Motor neuron (in vitro differentiated cells): ENCODE results near the gene HHAT. TPM values are rescaled to one million over a fixed set of nuclear protein-coding genes. Genes with fewer than 3 reads are reported as not detected.

Source experiments
- ATAC-seq, 8 experiments: fragments of 200-7000 bp; cut with Tn5 transposase; replicated peaks in 6 of 8; 2 replicates each; pipeline ENCODE4 v1.8.0; 2021; ENCODE audit warnings: mild to moderate bottlenecking in 8 of 8, moderate library complexity in 8 of 8
- H3K27ac ChIP-seq, 2 donors: fragments of 250-450 bp; sonication (Bioruptor Pico); 2 replicates each; pipeline ENCODE4 v1.9.0; 2021; ENCODE audit warnings: antibody characterized with exemption in 2 of 2, mild to moderate bottlenecking in 2 of 2, moderate library complexity in 1 of 2
- H3K4me1 ChIP-seq, 2 donors: fragments of 250-450 bp; sonication (Bioruptor Pico); replicated peaks in 1 of 2; 2 replicates each; pipeline ENCODE4 v1.6.1; 2021; ENCODE audit warnings: antibody characterized with exemption in 2 of 2, mild to moderate bottlenecking in 2 of 2, moderate library complexity in 1 of 2
- H3K4me3 ChIP-seq, 5 donors: fragments of 250-450 bp; sonication (Bioruptor Pico); 2 replicates each; pipeline ENCODE4 v1.9.0; 2021; ENCODE audit warnings: antibody characterized with exemption in 5 of 5, mild to moderate bottlenecking in 5 of 5, moderate library complexity in 4 of 5
- WGBS, 10 experiments: fragments of 450-650 bp; shearing (Covaris generic); methylation state at CpG; one replicate each; pipeline ENCODE4 v1.0.0; 2022; 5-methylcytosine and 5-hydroxymethylcytosine counted together
- in situ Hi-C, 9 experiments: fragments of 400-800 bp; cut with MboI; loops; one replicate each; pipeline ENCODE4 v1.15.0; 2021; ENCODE audit warnings: low sequenced_read_pairs in 9 of 9, low pct_unique_long_range_greater_than_20kb in 2 of 9; ENCODE audit not compliant: unreplicated experiment in 9 of 9
- total RNA-seq, 8 experiments: library from RNA; unstranded; fragments of 300-600 nt; gene quantifications; 2 replicates each; pipeline versions ENCODE4 v1.2.3 to v1.2.4, GENCODE V29; 2022

HHAT gene
- total RNA-seq, 8 experiments from 2014 or later = 3.9 to 128 (median 7.8) TPM

GRCh38 chr1:210594605-210595004 lies 265.9 kb downstream of the HHAT start:
- Histone ChIP-seq H3K4me1 (peaks cover 1 to 8% of the 10 kb centered on the region in 2 donors), H3K4me3 (no peak overlapping the region), H3K27ac (no peak overlapping the region)
- no peak for ATAC-seq
- WGBS, 10 experiments = 22 to 100% (median 50%) methylated on average over 1 to 3 of the region's 3 CpGs
- in situ Hi-C loops = loop anchor here in 6 of 9 experiments (25.0 kb wide), 4 partner anchors 93 to 543 kb away; partner anchors contain the start of gene KCNH1 (in 5 of the 6)

DNA sequence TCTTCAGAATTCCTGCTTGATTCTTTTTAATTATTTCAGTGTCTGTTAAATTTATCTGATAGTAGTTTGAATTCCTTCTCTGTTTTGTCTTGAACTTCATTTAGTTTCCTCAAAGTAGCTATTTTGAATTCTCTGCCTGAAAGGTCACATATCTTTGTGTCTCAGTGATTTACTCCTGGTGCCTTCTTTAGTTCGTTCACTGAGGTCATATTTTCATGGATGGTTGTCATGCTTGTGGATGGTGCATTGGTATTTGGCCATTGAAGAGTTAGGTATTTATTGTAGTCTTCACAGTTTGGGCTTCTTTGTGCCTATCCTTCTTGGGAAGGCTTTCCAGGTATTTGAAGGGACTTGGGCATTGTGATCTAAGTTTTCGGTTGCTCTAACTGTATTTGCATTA lies 267.9 kb downstream of the HHAT start:
- in situ Hi-C loops = loop anchor here in 6 of 9 experiments (25.0 kb wide), 4 partner anchors 91 to 541 kb away; partner anchors contain the start of gene KCNH1 (in 5 of the 6)
- H3K4me1 ChIP-seq = peaks cover 8 to 21% of the 10 kb centered on the region in 2 donors
- ATAC-seq = no peak
- H3K27ac ChIP-seq = no peak overlapping the region
- H3K4me3 ChIP-seq = no peak overlapping the region
- 63 to 100% (median 86%) methylated on average over 1 to 2 of the region's 2 CpGs for WGBS, 10 experiments

GRCh38 chr1:210597555-210598134 lies 268.9 kb downstream of the HHAT start:
- peak; percentile 82 to 99 (median 94) for ATAC-seq
- in situ Hi-C loops = loop anchor here in 6 of 9 experiments (25.0 kb wide), 4 partner anchors 90 to 540 kb away; partner anchors contain the start of gene KCNH1 (in 5 of the 6)
- H3K4me1 ChIP-seq = peaks cover 8 to 21% of the 10 kb centered on the region in 2 donors
- 0 to 71% (median 40%) methylated on average over 1 of the region's 1 CpG; no CpG with 5 or more reads in 5 of the 10 experiments for WGBS, 10 experiments
- no peak overlapping the region for H3K27ac ChIP-seq
- H3K4me3 ChIP-seq = no peak overlapping the region

GRCh38 chr1:210598135-210598652 lies 269.5 kb downstream of the HHAT start:
- Histone ChIP-seq H3K27ac (no peak overlapping the region), H3K4me3 (no peak overlapping the region), H3K4me1 (peaks cover 8 to 21% of the 10 kb centered on the region in 2 donors)
- in situ Hi-C loops = loop anchor here in 6 of 9 experiments (25.0 kb wide), 4 partner anchors 89 to 539 kb away; partner anchors contain the start of gene KCNH1 (in 5 of the 6)
- peak; percentile 25 to 75 (median 68) for ATAC-seq
- WGBS, 10 experiments = 50 to 83% (median 68%) methylated on average over 1 to 3 of the region's 3 CpGs; no CpG with 5 or more reads in 6 of the 10 experiments

- in situ Hi-C loops = loop anchor here in 1 of 9 experiments (10.0 kb wide), 1 partner anchor 534 kb away; the partner anchor contains the start of gene KCNH1
- Histone ChIP-seq H3K4me1 (peaks cover 8 to 21% of the 10 kb centered on the region in 2 donors), H3K4me3 (no peak overlapping the region), H3K27ac (no peak overlapping the region)
- 0 to 69% (median 50%) methylated on average over 1 to 5 of the region's 5 CpGs for WGBS, 10 experiments
- peak in 6 of 8 experiments; percentile 45 to 66 (median 56) for ATAC-seq
These were observed 271.9 kb downstream of the HHAT start for GRCh38 chr1:210600421-210601159.

DNA sequence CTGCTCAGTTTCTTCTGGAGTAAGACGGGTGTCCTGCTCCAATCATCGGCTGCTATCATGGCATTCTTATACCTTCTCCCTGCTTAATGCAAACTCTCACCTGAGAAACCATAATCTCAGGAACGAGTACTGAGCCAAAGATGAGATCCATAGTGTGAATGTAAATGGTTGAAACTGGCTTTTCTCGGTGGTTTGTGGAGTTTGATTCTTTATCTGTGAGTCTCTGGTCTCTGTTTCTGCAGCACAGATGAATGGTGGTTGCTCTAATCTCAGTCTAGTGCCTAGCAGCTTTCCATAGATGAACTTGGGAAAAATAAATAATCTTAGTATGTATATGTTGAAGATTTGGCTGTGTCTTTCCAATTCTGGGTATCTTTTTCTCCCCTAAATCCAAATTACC lies 274.4 kb downstream of the HHAT start:
- no peak overlapping the region for H3K27ac ChIP-seq
- peaks cover under 1 to 21% of the 10 kb centered on the region in 2 donors for H3K4me1 ChIP-seq
- WGBS, 10 experiments = 0 to 100% (median 70%) methylated on average over 1 to 4 of the region's 4 CpGs; no CpG with 5 or more reads in 2 of the 10 experiments
- H3K4me3 ChIP-seq = no peak overlapping the region
- in situ Hi-C loops = loop anchor here in 1 of 9 experiments (10.0 kb wide), 1 partner anchor 532 kb away; the partner anchor contains the start of gene KCNH1
- peak in 1 of 8 experiments; percentile 11 for ATAC-seq

DNA sequence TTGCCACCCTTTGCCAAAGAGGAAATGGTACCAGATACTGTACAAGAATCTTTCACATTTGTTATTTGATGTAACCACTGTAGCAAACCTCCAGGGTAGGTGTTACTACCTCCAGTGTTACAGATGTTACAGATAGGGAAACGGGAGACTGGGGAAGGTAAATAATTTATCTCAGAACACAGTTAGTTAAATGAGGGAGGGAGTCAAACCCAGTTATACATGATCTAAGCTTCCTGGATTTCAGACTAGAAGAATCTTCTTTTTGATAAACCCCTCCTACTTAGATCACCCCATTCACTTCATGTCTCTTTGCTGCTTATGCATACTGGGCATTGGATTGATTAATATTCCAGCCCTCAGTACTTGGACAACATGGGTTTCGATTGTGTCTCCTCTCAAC lies 276.4 kb downstream of the HHAT start:
- in situ Hi-C loops = loop anchor here in 1 of 9 experiments (10.0 kb wide), 1 partner anchor 530 kb away; the partner anchor contains the start of gene KCNH1
- H3K4me3 ChIP-seq = no peak overlapping the region
- WGBS, 10 experiments = 36 to 100% (median 83%) methylated on average over 1 to 2 of the region's 2 CpGs; no CpG with 5 or more reads in 1 of the 10 experiments

GRCh38 chr1:210607361-210607760 lies 278.7 kb downstream of the HHAT start:
- WGBS, 10 experiments = 17 to 100% (median 72%) methylated on average over 1 to 3 of the region's 3 CpGs; no CpG with 5 or more reads in 1 of the 10 experiments
- H3K27ac ChIP-seq = no peak overlapping the region
- H3K4me1 ChIP-seq = no peaks in the 10 kb centered on the region
- in situ Hi-C loops = loop anchor here in 1 of 9 experiments (10.0 kb wide), 1 partner anchor 527 kb away; the partner anchor contains the start of gene KCNH1
- H3K4me3 ChIP-seq = no peak overlapping the region
- ATAC-seq = peak in 4 of 8 experiments; percentile 42 to 85 (median 48)

More for the DNA sequence above, 276.4 kb downstream of the HHAT start:
- ATAC-seq = no peak
- Histone ChIP-seq H3K27ac (no peak overlapping the region), H3K4me1 (peaks cover 0 to 15% of the 10 kb centered on the region in 2 donors)

- no peak for ATAC-seq
- no peak overlapping the region for H3K4me3 ChIP-seq
- WGBS, 10 experiments = 67 to 90% (median 76%) methylated on average over 1 to 5 of the region's 5 CpGs; no CpG with 5 or more reads in 2 of the 10 experiments
- H3K27ac ChIP-seq = no peak overlapping the region
- in situ Hi-C loops = loop anchor here in 1 of 9 experiments (10.0 kb wide), 1 partner anchor 526 kb away; the partner anchor contains the start of gene KCNH1
- H3K4me1 ChIP-seq = no peaks in the 10 kb centered on the region
These were observed 280.1 kb downstream of the HHAT start for GRCh38 chr1:210608767-210609166.

- in situ Hi-C loops = no loop called here
- no peak for ATAC-seq
- peaks cover 15 to 17% of the 10 kb centered on the region in 2 donors for H3K4me1 ChIP-seq
- H3K27ac ChIP-seq = no peak overlapping the region
- 9 to 90% (median 78%) methylated on average over 2 to 4 of the region's 4 CpGs; no CpG with 5 or more reads in 1 of the 10 experiments for WGBS, 10 experiments
- H3K4me3 ChIP-seq = no peak overlapping the region
These were observed 287.7 kb downstream of the HHAT start for GRCh38 chr1:210616356-210616755.

- WGBS, 10 experiments = 20 to 100% (median 84%) methylated on average over 1 of the region's 1 CpG; no CpG with 5 or more reads in 2 of the 10 experiments
- in situ Hi-C loops = no loop called here
- H3K27ac ChIP-seq = no peak overlapping the region
- H3K4me3 ChIP-seq = no peak overlapping the region
- peaks cover 21 to 24% of the 10 kb centered on the region in 2 donors for H3K4me1 ChIP-seq
- ATAC-seq = peak in 2 of 8 experiments; percentile 50 to 52
These were observed 288.6 kb downstream of the HHAT start for GRCh38 chr1:210617293-210617692.

DNA sequence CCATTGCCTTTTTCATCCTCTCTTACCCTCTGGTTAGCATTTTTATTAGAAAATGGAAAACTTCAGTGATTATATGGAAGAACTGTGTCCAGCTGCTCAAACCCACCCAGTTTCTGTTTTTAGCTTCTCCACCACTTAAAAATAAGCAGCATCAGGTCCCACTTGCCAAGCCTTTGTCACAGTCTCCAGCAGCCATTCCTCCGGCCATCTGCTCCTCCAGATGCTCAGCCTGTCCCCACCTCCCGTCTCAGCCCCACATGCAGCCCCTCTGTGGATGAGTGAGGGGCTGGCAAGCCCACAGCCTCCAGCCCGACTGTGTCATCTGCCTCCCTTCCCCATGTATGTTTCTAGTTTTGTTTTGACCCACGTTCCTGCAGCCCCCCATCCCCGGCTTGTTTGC lies 289.7 kb downstream of the HHAT start:
- in situ Hi-C loops = no loop called here
- WGBS, 10 experiments = 6 to 90% (median 71%) methylated on average over 2 to 5 of the region's 5 CpGs; no CpG with 5 or more reads in 5 of the 10 experiments
- peaks cover 21 to 28% of the 10 kb centered on the region in 2 donors for H3K4me1 ChIP-seq
- no peak overlapping the region for H3K27ac ChIP-seq
- no peak overlapping the region for H3K4me3 ChIP-seq
- peak in 1 of 8 experiments; percentile 32 for ATAC-seq
